ENCODE data around the gene ARHGAP24.

- TF ChIP-seq CTCF (conservative IDR thresholded peaks at IDR 0.05; ENCODE audit: low read depth in 2 of 2) (no peak), CREB1 (CRISPR knock-in tag; IDR thresholded peaks at IDR 0.05; ENCODE audit: low read depth) (no peak), REST (IDR thresholded peaks at IDR 0.05; ENCODE audit: unreplicated experiment) (no peak), POLR2AphosphoS5 (IDR thresholded peaks at IDR 0.05; ENCODE audit: low read depth) (no peak)
Measured at GRCh38 chr4:85970535-85970934, 495.6 kb downstream of the ARHGAP24 start.
